WERI-Rb-1 (cell line): ENCODE data around the gene ADAMTS2.

Experiments
- DNase-seq: peaks from one replicate; pipeline ENCODE4 v3.0.0-alpha.2; 2020
- H3K27ac ChIP-seq: fragments of 250-450 bp; sonication (Bioruptor Pico); 2 replicates; pipeline ENCODE4 v1.5.1; 2020; ENCODE audit warnings: mild to moderate bottlenecking, moderate library complexity
- H3K27me3 ChIP-seq: fragments of 250-450 bp; sonication (Bioruptor Pico); 2 replicates; pipeline ENCODE4 v1.5.1; 2021; ENCODE audit warnings: mild to moderate bottlenecking, low read depth, moderate library complexity; ENCODE audit not compliant: insufficient read depth, severe bottlenecking
- H3K36me3 ChIP-seq: fragments of 250-450 bp; sonication (Bioruptor Pico); 2 replicates; pipeline ENCODE4 v1.5.1; 2020; ENCODE audit warnings: mild to moderate bottlenecking, moderate library complexity
- H3K4me3 ChIP-seq: 2 replicates; pipeline ENCODE4 v1.5.1; 2011; ENCODE audit warnings: low read depth, mild to moderate bottlenecking, control low read depth, low read length
- H3K9me3 ChIP-seq: fragments of 250-450 bp; sonication (Bioruptor Pico); 2 replicates; pipeline ENCODE4 v1.5.1; 2021; ENCODE audit warnings: mild to moderate bottlenecking, moderate library complexity; ENCODE audit not compliant: severe bottlenecking
- CTCF ChIP-seq: IDR thresholded peaks from 2 replicates; pipeline ENCODE4 v1.5.1; 2011; ENCODE audit warnings: low read depth, mild to moderate bottlenecking, control low read depth, inconsistent platforms, low read length

Gene ADAMTS2

GRCh38 chr5:179233909-179234562 is 111.2 kb downstream of the ADAMTS2 start:
- Histone ChIP-seq H3K36me3 (no peaks in the 10 kb centered on the region), H3K27ac (no peak overlapping the region), H3K4me3 (no peak overlapping the region), H3K27me3 (no peaks in the 10 kb centered on the region), H3K9me3 (no peaks in the 10 kb centered on the region)
- no peak for DNase-seq
- TF ChIP-seq CTCF = no peak

- H3K27me3 ChIP-seq = no peaks in the 10 kb centered on the region
- TF ChIP-seq CTCF = no peak
- DNase-seq = no peak
Observed at GRCh38 chr5:179232091-179232735, 113.0 kb downstream of the ADAMTS2 start.

GRCh38 chr5:179231309-179231708 is 114.0 kb downstream of the ADAMTS2 start:
- Histone ChIP-seq H3K4me3 (no peak overlapping the region), H3K36me3 (no peaks in the 10 kb centered on the region), H3K9me3 (no peaks in the 10 kb centered on the region), H3K27me3 (no peaks in the 10 kb centered on the region), H3K27ac (no peak overlapping the region)
- no peak for TF ChIP-seq CTCF
- DNase-seq = no peak

More at GRCh38 chr5:179232091-179232735, 113.0 kb downstream of the ADAMTS2 start:
- Histone ChIP-seq H3K4me3 (no peak overlapping the region), H3K27ac (no peak overlapping the region), H3K9me3 (no peaks in the 10 kb centered on the region), H3K36me3 (no peaks in the 10 kb centered on the region)

- no peaks in the 10 kb centered on the region for H3K9me3 ChIP-seq
- H3K36me3 ChIP-seq = no peaks in the 10 kb centered on the region
- no peak overlapping the region for H3K27ac ChIP-seq
- H3K4me3 ChIP-seq = no peak overlapping the region
- DNase-seq = peak; percentile 23
- no peak for TF ChIP-seq CTCF
- H3K27me3 ChIP-seq = no peaks in the 10 kb centered on the region
Observed at GRCh38 chr5:179230061-179230461, 115.2 kb downstream of the ADAMTS2 start.

GRCh38 chr5:179229331-179229831 is 115.9 kb downstream of the ADAMTS2 start:
- no peak for DNase-seq
- Histone ChIP-seq H3K4me3 (no peak overlapping the region), H3K27ac (no peak overlapping the region), H3K27me3 (no peaks in the 10 kb centered on the region), H3K36me3 (no peaks in the 10 kb centered on the region), H3K9me3 (no peaks in the 10 kb centered on the region)
- TF ChIP-seq CTCF = no peak
